Measurements from ENCODE around the gene KRT6A.
"Not testable (repeated sequence)": the region's sequence is repeated elsewhere in the genome, so short reads cannot be mapped to it uniquely, and the experiment has no call there.

The KRT6A gene

DNA sequence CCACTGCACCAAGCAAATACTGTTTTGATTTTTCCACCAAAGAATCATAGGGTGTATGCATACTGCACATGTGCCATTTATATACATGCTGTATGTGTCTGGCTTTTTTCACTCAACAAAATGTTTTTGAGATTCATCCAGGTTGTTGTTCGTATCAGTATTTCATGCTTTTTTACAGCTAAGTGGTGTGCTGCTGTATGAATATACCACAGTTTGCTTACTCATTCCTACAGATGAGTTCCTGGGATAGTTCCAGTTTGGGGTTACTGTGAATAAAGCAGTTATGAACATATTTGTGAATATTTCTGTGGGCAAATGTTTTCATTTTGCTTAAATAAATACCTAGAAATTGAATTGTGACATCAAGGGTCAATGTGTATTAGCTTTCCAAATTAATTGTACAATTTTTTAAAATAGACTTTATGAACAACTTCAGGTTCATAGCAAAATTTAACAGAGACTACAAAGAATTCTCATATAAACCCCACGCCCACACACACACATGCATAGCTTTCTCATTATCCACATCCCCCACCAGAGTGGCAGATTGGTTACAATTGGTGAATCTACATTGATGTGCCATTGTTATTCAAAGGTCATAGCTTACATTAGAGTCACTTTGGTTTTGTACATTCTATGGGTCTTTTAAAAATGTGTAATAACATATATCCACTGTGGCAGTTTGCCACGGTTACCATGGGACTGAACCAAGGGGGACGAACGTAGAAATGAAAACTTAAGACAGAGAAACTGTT lies 6.9 kb upstream of the KRT6A start:
- DNase-seq: no peak

DNA sequence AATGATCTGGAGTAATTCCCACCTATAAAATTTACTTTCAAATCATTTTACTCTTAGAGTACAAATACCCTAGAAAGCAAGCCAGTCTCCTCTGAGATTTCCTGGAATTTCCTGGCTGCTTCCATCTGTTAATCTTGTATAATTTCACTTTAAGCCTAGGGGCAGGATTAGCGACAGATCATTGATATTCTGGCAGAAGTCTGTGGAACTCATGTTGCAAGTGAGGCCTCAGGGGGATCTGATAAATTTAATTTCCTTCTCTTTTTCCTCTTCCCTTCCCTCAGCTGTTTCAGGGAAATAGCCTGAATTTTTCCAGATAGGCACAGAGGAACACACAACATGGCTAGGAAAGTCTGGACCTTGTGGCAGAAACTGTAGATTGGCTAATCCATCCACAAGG lies 5.9 kb upstream of the KRT6A start:
- no peak for DNase-seq

DNA sequence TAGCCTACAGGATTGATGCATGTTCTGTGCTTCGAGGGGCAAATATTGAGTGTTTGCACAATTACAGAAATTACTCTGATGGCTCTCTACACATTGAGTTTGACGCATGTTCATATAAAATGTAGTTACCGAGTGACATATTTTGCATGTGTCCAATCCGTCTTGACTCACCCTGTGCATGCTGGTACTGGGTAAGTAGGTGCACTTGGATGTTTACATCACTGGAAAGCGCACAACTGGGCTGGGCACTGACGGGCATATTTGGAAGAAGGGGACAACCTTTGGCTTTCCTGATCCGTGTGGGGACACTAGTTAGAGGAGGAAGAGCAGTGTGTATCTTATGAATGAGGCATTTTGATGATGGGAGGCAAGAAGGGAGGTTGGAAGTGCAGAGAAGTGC lies 4.9 kb upstream of the KRT6A start:
- DNase-seq: no peak

DNA sequence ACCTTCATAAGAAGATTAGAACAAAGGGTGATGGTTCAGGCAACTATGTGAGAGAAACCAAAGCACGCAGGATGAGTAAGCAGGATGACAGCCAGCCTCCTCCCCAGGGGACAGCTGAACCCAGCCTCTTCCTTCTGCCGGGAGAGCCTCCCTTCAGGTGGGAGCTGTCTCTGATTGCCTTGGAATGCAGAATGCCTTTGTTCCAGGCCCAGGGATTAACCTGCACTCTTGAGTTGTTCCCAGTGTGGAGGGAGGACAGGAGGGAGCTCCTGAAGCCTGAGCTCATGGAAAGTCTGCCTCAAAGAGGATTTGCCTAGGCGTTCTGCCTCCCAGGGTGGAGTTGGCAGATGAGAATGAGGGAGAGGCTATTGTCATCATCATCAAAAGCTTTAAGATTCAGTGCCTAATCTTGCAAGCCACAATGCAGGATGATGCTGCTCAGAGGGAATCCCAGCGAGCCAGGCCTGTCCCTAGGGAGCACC lies 3.6 kb upstream of the KRT6A start:
- DNase-seq: no peak

DNA sequence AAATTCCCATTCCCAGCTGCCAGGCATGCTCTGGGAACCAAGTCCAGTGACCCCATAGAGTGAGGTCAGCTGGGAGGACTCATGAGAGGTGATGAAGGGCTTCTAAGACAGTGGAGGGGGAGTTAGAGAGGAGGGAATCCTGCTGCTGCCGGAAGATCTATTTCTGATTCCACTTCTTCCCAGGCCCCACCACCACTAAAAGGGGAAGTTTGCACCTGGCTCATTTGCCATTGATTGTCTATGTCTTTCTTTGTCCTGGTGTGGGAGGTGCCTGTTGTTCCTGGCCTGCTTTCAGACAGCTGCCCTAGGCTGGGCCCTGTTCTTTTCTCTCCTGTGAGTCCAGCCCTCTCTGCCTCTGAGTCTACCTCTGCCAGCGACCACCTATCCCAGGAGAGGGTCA lies 3.0 kb upstream of the KRT6A start:
- DNase-seq: no peak

DNA sequence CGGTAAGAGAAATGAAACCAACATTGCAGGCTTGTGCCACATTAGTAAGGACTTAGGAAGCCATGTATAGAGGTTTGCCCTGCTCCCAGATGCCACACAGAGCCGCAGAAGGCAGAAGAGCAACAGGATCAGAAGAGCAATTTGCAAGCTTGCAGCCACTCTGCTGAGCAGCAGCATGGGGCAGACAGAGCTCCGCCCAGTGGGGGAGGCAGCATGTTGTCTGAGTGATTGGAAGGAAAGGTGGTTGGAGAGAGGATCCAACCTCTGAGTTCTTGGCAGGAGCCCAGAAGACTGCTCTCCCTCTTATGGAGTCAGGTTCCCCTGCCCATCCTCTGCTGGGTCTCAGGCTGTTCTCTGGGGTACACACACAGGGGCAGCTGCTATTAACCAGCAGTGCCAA lies 2.3 kb upstream of the KRT6A start:
- no peak for DNase-seq

DNA sequence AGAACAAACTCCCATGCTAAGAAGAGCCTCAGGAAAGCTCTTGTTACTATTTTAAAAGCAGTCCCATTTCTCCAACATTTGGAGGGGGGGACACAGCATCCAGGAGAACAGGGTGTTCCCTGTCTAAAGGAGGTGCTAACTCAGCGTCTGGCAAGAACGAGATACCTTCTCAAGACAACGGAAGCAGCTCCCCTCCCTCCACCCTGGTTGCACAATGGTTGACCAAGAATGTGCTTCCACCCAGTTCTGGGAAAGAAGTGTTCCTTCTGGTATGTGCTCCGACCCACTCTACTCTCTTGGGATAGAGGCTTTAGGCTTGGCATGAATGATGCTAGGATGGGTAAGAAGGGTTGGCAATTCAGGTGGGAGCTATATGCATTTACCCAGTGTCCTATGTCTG lies 1.5 kb upstream of the KRT6A start:
- DNase-seq: no peak

DNA sequence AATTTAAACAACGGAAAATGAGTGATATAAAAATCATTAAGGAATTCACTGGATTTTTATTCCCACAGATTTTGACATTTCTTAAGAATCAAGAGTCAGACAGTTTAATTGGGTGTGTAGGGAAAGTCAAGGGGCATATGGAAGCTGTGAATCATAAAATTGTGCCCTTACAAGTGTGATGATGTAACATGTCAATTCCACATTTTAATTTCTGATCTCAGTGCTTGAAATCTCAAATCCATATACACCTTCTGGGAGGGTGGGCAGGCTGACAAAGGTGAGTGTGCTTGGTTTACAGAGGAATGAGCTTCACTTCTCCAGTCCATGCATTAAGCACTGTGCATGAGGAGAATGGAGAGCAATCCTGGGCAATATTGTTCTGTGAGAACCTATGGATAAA lies 1.0 kb upstream of the KRT6A start:
- no peak for DNase-seq

DNA sequence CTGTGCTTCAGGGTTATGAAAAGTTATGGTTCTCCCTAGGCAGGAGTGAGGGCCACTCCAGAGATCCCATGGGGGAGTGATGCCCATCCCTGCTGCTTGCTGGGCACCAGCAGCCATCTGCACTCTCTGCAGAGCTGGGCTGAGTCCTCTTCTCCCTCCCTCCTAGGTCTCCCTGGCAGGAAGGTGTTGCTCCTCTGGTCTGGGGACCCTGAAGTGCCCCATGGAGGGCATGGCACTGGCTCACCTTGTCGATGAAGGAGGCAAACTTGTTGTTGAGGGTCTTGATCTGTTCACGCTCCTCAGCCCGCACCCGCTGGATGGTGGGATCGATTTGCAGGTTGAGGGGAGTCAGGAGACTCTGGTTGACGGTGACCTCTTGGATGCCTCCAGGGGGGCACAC lies 652 bp downstream of the KRT6A start:
- DNase-seq: not testable (repeated sequence)

DNA sequence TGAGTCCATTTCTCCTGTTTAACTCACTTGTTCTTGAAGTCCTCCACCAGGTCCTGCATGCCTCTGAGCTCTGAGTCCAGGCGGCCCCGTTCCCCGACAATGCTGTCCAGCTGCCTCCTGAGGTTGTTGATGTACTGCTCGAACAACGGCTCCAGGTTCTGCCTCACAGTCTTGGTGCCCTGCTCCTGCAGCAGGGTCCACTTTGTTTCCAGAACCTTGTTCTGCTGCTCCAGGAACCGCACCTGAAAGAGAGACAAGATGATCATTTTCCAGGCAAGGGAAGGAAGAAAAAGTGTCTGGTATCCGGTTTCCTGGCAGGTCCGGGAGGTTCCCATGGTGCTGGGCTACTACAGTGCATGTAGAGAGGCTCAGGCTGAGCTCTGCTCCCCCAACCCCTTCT lies 1.6 kb downstream of the KRT6A start:
- not testable (repeated sequence) for DNase-seq

DNA sequence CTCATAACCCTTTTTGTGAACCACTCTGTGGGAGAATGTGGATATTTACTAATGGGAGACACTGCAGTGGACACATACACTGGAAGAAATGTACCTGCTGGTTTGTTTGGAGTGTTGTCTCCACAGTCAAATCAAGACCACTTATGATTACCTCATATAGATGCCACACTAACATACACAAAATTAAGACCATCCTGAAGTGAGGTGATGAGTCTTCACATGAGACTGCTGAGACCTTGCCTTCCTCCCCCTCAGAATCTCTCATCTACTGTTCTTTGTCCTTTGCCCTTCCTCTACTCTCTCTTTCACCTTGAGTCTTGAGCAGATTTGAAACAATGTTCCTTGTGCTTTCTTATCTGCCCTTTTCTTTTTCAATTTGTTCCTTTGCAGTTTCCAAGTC lies 4.3 kb downstream of the KRT6A start:
- no peak for DNase-seq

DNA sequence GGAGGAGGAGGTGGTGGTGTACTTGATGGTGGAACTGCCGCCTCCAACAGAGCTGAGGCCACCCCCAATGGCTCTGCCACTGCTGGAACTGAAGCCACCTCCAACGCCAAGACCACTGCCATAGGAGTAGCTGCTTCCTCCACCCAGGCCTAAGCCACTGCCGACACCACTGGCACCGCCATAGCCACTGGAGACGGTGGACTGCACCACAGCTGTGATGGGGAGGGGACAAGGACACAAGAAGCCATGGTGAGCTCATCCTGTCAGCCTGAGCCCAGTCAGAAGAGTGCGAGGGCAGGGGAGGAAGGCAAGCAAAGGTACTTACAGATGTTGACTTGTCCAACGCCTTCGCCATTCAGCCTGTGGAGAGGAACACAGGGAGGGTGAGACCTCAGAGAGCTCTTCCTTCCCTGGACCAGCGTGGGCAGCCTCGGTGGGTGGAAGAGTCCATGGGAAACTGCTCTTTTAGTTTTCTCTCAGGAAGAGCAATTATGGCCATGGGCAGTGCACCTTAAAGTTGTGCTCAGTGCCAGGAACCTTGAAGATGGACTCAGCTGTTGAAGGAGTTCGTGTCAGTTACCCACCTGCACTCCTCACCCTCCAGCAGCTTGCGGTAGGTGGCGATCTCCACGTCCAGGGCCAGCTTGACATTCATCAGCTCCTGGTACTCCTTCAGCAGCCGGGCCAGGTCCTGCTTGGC lies 5.2 kb downstream of the KRT6A start:
- DNase-seq: not testable (repeated sequence)

DNA sequence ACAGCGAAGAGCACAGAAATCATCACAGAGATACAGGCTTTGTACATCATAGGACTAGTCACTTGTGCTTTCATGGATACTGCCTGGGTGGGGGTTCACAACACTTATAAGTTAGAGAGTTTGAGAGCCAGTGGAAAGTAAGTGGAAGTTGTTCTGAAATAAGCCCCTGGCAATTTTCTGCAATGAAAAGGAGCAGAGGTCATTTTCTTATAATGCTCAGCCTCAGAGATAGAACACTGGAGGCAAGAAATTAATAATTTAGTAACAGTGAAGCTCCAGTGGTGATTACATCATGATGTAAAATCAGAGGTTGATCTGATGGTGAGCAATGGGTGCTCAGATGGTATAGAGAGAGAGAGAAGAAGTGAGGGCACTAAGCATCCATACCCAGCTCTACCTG lies 5.8 kb downstream of the KRT6A start:
- DNase-seq: no peak

DNA sequence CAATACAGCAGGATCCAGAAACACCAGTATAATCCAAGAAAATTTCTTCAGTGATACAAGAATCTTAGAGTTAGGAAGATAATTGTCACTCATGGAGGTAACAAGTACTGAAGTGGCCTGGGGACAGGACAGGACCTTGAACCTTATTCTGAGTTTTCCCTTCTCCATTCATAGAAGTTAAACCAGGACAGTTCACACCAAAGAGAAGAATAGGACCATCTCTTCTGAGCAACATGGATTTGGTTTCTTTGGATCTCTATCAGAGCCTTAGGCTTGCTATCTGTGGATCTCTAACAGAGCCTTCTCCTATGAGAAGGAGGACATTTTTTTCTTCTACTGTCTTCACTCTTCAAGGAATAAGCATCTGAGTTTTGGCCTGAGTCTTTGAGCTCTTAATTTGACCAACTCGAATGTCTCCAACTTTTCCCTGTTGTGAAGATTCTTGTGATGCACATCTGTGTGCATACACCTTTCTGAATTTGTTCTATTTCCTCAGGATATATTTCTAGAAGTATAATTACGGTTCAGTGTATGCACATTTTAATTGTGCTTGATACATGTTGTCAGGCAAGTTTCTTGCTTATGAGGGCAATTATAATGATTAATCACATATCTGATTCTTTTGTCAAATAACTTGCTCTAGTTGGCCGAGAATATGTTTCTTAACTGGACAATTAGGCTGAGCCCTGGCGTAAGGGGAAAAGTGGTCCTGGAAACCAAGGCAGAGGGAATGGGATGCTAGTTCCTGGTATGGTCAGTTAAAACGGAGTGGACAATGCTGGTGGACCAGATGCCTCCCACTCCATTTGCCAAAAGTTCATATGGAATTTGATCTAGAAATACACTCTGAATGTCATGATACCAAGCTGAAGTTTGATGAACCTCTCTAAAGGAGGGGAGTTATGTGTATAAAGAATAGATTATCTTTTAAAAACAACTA lies 6.6 kb downstream of the KRT6A start:
- DNase-seq: no peak

DNA sequence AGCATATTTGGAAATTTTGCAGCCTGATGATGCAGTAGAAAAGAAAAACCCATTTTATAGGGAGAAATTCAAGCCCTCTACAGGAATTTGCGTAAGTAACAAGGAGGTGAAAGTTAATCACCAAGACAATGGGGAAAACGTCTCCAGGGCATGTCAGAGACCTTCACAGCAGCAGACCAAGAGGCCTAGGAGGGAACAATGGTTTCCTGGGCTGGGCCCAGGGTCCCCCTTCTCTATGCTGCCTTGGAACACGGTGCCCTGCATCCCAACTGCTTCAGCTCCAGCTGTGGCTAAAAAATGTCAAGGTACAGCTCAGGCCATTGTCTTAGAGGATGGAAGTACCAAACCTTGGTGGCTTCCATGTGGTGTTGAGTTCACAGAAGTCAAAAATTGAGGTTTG lies 13.0 kb downstream of the KRT6A start:
- no peak for DNase-seq

DNA sequence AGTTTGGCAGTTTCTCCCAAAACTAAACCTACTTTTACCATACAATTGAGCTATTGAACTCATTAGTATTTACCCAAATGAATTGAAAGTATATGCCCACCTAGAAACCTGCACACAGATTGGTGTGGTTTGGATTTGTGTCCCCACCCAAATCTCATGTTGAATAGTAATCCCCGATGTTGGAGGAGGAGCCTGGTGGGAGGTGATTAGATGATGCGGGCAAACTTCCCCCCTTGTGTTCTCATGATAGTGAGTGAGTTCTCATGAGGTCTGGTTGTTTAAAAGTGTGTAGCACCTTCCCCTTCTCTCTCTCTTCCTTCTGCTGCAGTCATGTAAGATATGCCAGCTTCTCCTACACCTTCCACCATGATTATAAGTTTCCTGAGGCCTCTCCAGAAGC lies 15.4 kb downstream of the KRT6A start:
- no peak for DNase-seq

DNA sequence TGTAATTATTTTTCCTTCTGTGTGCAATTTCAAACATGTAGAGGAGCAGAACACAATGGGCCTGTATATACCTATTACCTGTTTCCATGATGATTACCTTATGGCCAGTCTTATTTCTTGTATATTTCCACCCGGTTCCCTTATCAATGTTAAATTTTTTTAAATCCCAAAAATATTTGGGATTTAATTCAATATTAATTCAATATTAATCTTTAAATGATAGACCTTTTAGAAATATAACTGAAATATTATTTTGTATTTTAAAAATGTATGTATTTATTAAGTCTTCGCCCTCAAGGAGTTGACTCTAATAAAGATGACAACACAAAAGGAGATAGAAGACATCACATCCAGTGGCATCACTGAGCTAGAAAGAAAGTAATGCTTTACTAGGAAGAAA lies 18.8 kb downstream of the KRT6A start:
- DNase-seq: no peak

DNA sequence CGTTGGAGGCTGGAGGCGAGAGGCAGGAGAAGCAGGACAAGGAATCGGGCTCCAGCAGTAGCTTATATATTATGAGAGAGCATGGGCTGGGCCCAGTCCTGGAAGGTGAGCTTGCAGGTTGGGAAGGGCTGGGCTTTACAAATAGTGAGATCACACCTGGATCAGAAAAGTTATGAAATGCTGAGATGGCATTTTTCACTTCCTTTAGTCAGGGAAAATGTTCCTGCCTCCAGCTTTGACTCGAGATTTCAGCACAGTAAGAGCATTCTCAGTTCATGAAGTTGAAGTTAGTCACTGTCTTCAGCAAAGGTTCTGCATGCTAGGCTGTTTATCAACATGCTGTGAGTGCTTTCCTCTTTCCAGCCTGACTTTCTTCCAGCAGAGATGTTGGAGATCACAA lies 19.3 kb downstream of the KRT6A start, which contains the start of gene KRT6C:
TSS of gene KRT6C (minus strand) at position 38 of the 400 bp plus-strand sequence. CDS start 68 bp downstream, outside the sequence.
- no peak for DNase-seq

DNA sequence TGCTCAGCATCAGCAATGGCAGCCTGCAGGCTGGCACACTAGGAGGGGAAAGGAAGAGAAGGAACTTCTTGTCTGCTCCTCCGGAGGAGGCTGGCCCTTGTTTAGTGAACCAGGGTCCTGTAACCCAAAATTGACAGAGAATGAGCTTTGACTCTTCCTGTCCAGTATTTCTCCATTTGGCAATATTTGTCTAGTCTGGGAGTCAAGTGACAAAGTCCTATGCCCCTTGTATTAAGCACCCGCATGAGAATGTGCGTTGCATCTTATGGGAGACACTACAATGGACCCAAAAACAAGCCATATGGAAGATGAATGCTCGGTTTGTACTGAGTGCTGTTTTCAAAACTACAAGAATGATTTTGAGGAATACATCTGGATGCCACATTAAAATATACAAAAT lies 23.2 kb downstream of the KRT6A start:
- DNase-seq: no peak

DNA sequence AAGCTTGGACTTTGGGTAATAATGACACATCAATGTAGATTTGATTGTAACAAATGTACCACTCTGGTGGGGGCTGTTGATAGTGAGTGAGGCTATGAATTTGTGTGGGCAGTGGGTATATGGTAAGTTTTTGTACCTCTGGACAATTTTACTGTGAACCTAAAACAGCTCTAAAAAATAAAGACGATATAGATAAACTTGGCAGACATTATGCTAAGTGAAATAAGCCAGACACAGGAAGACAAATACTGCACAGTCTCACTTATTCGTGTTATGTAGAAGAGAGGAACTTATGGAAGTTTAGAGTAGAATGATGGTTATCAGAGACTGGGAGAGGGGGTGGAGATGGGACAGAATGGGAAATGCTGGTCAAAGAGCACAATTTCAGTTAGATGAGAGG lies 28.2 kb downstream of the KRT6A start:
- DNase-seq: no peak

DNA sequence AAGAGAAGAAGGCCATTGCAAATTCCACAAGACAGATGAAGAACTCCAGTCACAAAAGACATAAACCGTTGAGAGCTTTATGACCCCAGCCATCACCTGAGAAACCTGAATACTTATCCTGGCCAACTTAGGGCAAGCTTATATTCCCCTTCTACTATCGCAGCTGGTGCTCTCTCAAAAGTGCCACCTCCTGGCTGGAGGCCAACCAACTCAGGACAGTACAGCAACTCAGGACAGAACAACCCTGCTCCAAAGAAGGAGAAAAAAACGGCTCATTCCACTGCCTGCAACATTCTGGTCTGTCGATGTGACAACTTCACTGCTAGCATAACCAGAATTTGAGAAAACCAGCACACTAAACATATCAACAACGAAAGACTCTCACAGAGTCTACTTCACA lies 31.4 kb downstream of the KRT6A start:
- DNase-seq: no peak

DNA sequence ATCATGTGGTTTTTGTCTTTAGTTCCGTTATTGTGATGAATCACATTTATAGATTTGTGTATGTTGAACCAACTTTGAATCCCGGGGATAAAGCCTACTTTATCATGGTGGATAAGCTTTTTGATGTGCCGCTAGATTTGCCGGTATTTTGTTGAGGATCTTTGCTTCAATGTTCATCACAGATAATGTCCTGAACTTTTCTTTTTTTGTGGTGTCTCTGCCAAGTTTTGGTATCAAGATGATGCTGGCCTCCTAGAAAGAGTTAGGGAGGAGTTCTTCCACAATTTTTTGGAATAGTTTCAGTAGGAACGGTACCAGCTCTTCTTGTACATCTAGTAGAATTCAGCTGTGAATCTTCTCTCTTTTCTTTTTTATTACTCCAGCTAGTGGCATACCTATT lies 34.2 kb downstream of the KRT6A start:
- no peak for DNase-seq

DNA sequence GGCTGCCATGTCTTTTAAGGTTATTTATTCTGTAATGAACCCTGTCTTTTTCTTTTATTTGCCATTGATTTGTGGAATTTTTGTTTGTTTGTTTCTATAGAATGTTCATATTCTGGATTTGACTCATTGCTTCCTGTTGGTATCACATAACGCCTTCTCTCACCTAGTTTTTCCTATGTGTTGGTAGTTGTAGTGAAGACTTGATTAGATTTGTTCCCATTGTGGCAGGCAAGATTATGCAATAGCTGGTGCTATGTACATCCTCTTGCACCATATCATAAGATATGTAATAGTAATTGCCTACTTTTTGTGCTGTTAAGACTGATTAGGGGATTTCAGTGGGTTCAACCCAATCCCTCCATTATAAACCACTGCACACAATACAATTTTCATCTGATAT lies 37.2 kb downstream of the KRT6A start:
- peak; percentile 16 to 25 for DNase-seq
